GM10847 (cell line): Measurements from ENCODE around the gene DHX8.

Experiments
- POLR2A ChIP-seq: IDR thresholded peaks from 2 replicates; pipeline ENCODE4 v1.6.1; 2011; ENCODE audit not compliant: insufficient read length; ENCODE audit errors: extremely low read depth

The DHX8 gene

GRCh38 chr17:43482103-43483012 lies 1.4 kb upstream of the DHX8 start:
- no peak for TF ChIP-seq POLR2A

- no peak for TF ChIP-seq POLR2A
Measured at GRCh38 chr17:43490621-43491020, 6.8 kb downstream of the DHX8 start.

GRCh38 chr17:43515656-43516055 lies 31.9 kb downstream of the DHX8 start:
- no peak for TF ChIP-seq POLR2A

GRCh38 chr17:43517161-43517560 lies 33.4 kb downstream of the DHX8 start:
- TF ChIP-seq POLR2A = no peak

- TF ChIP-seq POLR2A = no peak
Measured at GRCh38 chr17:43517615-43518386, 34.0 kb downstream of the DHX8 start.

- TF ChIP-seq POLR2A = no peak
Measured at GRCh38 chr17:43521389-43521788, 37.6 kb downstream of the DHX8 start.

- TF ChIP-seq POLR2A = no peak
Measured at GRCh38 chr17:43524945-43525575, 41.3 kb downstream of the DHX8 start.

GRCh38 chr17:43526886-43527648 lies 43.3 kb downstream of the DHX8 start:
- no peak for TF ChIP-seq POLR2A

GRCh38 chr17:43528319-43528987 lies 44.7 kb downstream of the DHX8 start:
- no peak for TF ChIP-seq POLR2A

- no peak for TF ChIP-seq POLR2A
Measured at GRCh38 chr17:43528988-43529814, 45.4 kb downstream of the DHX8 start.

- no peak for TF ChIP-seq POLR2A
Measured at GRCh38 chr17:43529947-43530287, 46.1 kb downstream of the DHX8 start.

GRCh38 chr17:43530288-43531081 lies 46.7 kb downstream of the DHX8 start:
- TF ChIP-seq POLR2A = no peak

GRCh38 chr17:43531082-43531378 lies 47.3 kb downstream of the DHX8 start:
- no peak for TF ChIP-seq POLR2A
